ENCODE measurements around the gene BTG4. TPM values are rescaled to one million over a fixed set of nuclear protein-coding genes. Genes with fewer than 3 reads are reported as not detected.
A peak's percentile ranks its signal among the peaks of the same experiment; 100 is the strongest.

The BTG4 gene
- total and polyA plus RNA-seq, 2 of the 8 experiments (the other 6 are each of a cell fraction or from before 2014, with no cell fraction given): 0.06 TPM; not detected in 1

GRCh38 chr11:111450480-111451320 is 61.5 kb downstream of the BTG4 start:
- no peak for DNase-seq (ENCODE audit: low read depth in 1 of 2, low spot score in 2 of 2)
- Histone ChIP-seq H4K20me1 (replicated peaks in 1 of 2; ENCODE audit: control insufficient read depth in 1 of 2, insufficient read depth in 2 of 2, low read length in 2 of 2) (no peaks in the 10 kb centered on the region), H3K27ac (ENCODE audit: low read depth, low read length) (no peak overlapping the region), H2AK5ac (ENCODE audit: low read depth, low read length) (no peak overlapping the region), H3K14ac (ENCODE audit: insufficient read length) (no peak overlapping the region), H3K4ac (replicated peaks; ENCODE audit: insufficient read length, low read depth, low read length) (no peak overlapping the region), H3K79me1 (ENCODE audit: low read depth, low read length) (no peaks in the 10 kb centered on the region), H3K4me1 (replicated peaks in 1 of 4; ENCODE audit: control insufficient read depth in 3 of 4, insufficient read depth in 4 of 4, low read length in 3 of 4) (peaks cover 0 to 13% (median 6%) of the 10 kb centered on the region in 4 experiments; a peak in 4 of 7 replicates), H3K18ac (ENCODE audit: extremely low read depth, low read length) (no peak overlapping the region), H3K27me3 (replicated peaks in 1 of 4; ENCODE audit: control insufficient read depth in 3 of 4, extremely low read depth in 1 of 4, insufficient read depth in 3 of 4, low read length in 3 of 4) (no peaks in the 10 kb centered on the region), H3K4me3 (ENCODE audit: extremely low read depth in 1 of 4, insufficient read depth in 2 of 4, low read depth in 3 of 4, low read length in 4 of 4) (no peak overlapping the region), H2BK20ac (ENCODE audit: low read length) (no peak overlapping the region), H2AFZ (ENCODE audit: low read length) (0 out of 2 replicates have a peak overlapping the region, but pooled peaks have one; percentile 25), H3K36me3 (ENCODE audit: control insufficient read depth in 2 of 4, insufficient read depth in 4 of 4, low read length in 3 of 4) (no peaks in the 10 kb centered on the region), H4K8ac (ENCODE audit: extremely low read depth, insufficient read depth, low read length) (no peak overlapping the region), H4K5ac (ENCODE audit: insufficient read length, low read depth, low read length) (no peak overlapping the region), H2BK15ac (ENCODE audit: low read length) (no peak overlapping the region), H3K79me2 (ENCODE audit: control insufficient read depth in 1 of 2, insufficient read depth in 2 of 2, low read length in 2 of 2) (no peaks in the 10 kb centered on the region), H3K9ac (replicated peaks in 1 of 4; ENCODE audit: extremely low read depth in 1 of 4, low read depth in 3 of 4, low read length in 3 of 4) (no peak overlapping the region), H3K23ac (ENCODE audit: insufficient read length) (no peak overlapping the region), H3K4me2 (ENCODE audit: insufficient read depth in 1 of 2, low read depth in 2 of 2, low read length in 2 of 2) (no peak overlapping the region), H2BK12ac (ENCODE audit: low read depth, low read length) (no peak overlapping the region), H3K9me3 (ENCODE audit: insufficient read depth in 2 of 2, low read depth in 1 of 2, low read length in 1 of 2) (no peaks in the 10 kb centered on the region), H2BK120ac (replicated peaks; ENCODE audit: low read depth, low read length) (no peak overlapping the region), H3K56ac (replicated peaks; ENCODE audit: insufficient read length, low read depth, low read length) (no peak overlapping the region), H2BK5ac (ENCODE audit: low read depth, low read length) (no peak overlapping the region), H3K23me2 (ENCODE audit: low read depth, low read length) (peaks cover 3% of the 10 kb centered on the region; the same call in 1 of the 2 replicates), H4K91ac (replicated peaks; ENCODE audit: insufficient read length, low read length) (no peak overlapping the region)
- CTCF ChIA-PET (ENCODE audit: partially characterized antibody): interaction anchor here (0.5 to 3.3 kb wide), 9 partner anchors 9 to 391 kb away, joined by 3 to 13 read pairs (median 4); no protein-coding TSS in a partner anchor
- 91% methylated on average over 12 of the region's 12 CpGs; no CpG with 5 or more reads in 1 of the 2 experiments for WGBS, 2 experiments (ENCODE audit: extremely low coverage in 1 of 2, insufficient coverage in 1 of 2, insufficient read length in 1 of 2, insufficient replicate concordance in 2 of 2, low coverage in 1 of 2, low lambda C conversion rate in 2 of 2, missing lambda C conversion rate in 1 of 2)
- no peak for FAIRE-seq
- POLR2A ChIA-PET (ENCODE audit: partially characterized antibody): no interaction called here
- TF ChIP-seq EZH2 (IDR thresholded peaks at IDR 0.05; ENCODE audit: low read depth, low read length, severe bottlenecking) (no peak), SP1 (IDR thresholded peaks at IDR 0.05; ENCODE audit: low read depth, low read length) (no peak), BCL11A (IDR thresholded peaks at IDR 0.05; ENCODE audit: low read depth in 2 of 2, low read length in 2 of 2) (no peak), ATF3 (IDR thresholded peaks at IDR 0.05; ENCODE audit: insufficient read depth, low read depth, low read length) (no peak), MAFK (IDR thresholded peaks at IDR 0.05; ENCODE audit: low read depth, low read length) (no peak), HDAC6 (IDR thresholded peaks at IDR 0.05; ENCODE audit: low read depth, low read length) (no peak), POLR2AphosphoS5 (IDR thresholded peaks at IDR 0.05; ENCODE audit: low read depth, low read length) (no peak), POLR2A (IDR thresholded peaks at IDR 0.05; ENCODE audit: control extremely low read depth in 1 of 2, low read depth in 2 of 2, low read length in 2 of 2) (no peak), CBX5 (IDR thresholded peaks at IDR 0.05; ENCODE audit: low read depth, low read length) (no peak), CREB1 (IDR thresholded peaks at IDR 0.05) (no peak), EGR1 (IDR thresholded peaks at IDR 0.05; ENCODE audit: borderline replicate concordance, low read depth, low read length) (no peak), CTBP2 (IDR thresholded peaks at IDR 0.05; ENCODE audit: borderline replicate concordance, insufficient read depth, insufficient read length, low read length) (no peak)

Data from H1 (cell line).